Breast epithelium (tissue), 3 donors: ENCODE results near the gene FSTL1.

Source experiments
- POLR2AphosphoS5 ChIP-seq, 3 donors: sonication (generic); formaldehyde crosslinking; IDR thresholded peaks; one replicate each; pipeline ENCODE4 v1.6.1; 2017; ENCODE audit warnings: antibody characterized with exemption in 3 of 3
- TF ChIP-seq, protein P1 (sequence below), 3 donors: fragments of 450-650 bp; IDR thresholded peaks; one replicate each; pipeline ENCODE4 v1.5.1; 2016 to 2017; ENCODE audit warnings: antibody characterized with exemption in 3 of 3, mild to moderate bottlenecking in 3 of 3, moderate library complexity in 3 of 3

DNA sequence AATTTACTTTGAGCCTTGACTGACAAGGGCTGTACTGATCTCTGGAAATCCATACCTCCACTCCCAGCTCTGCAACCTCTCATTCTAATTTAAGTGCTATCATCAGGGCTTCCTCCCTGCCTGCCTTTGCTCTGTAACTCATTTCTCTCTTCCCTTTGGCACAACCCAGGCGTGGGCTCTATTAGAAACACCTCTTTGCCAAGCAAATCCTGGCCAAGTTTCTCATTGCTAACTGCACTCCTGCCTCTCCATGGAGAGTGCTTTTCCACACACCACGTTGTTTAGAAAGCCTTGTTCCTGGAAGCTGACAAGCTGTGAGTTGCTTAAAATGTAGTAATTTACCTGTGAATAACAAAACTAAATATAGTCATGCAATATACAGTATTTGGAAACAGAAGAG lies 20.1 kb upstream of the FSTL1 start:
- TF ChIP-seq, protein P1, sequence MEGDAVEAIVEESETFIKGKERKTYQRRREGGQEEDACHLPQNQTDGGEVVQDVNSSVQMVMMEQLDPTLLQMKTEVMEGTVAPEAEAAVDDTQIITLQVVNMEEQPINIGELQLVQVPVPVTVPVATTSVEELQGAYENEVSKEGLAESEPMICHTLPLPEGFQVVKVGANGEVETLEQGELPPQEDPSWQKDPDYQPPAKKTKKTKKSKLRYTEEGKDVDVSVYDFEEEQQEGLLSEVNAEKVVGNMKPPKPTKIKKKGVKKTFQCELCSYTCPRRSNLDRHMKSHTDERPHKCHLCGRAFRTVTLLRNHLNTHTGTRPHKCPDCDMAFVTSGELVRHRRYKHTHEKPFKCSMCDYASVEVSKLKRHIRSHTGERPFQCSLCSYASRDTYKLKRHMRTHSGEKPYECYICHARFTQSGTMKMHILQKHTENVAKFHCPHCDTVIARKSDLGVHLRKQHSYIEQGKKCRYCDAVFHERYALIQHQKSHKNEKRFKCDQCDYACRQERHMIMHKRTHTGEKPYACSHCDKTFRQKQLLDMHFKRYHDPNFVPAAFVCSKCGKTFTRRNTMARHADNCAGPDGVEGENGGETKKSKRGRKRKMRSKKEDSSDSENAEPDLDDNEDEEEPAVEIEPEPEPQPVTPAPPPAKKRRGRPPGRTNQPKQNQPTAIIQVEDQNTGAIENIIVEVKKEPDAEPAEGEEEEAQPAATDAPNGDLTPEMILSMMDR (IDR thresholded peaks at IDR 0.05): no peak
- TF ChIP-seq POLR2AphosphoS5 (IDR thresholded peaks at IDR 0.05): no peak
